Renal cortex interstitium (tissue), 15 donors: ENCODE measurements around the gene SLC39A10. TPM values are rescaled to one million over a fixed set of nuclear protein-coding genes. Genes with fewer than 3 reads are reported as not detected.

Source experiments
- DNase-seq, 11 donors: peaks; one replicate each; pipeline ENCODE4 v3.0.0-alpha.2; 2013; ENCODE audit warnings: low read depth in 9 of 11, low spot score in 4 of 11; ENCODE audit errors: extremely low read depth in 1 of 11
- long read RNA-seq, 16 experiments: transcript quantifications; one replicate each; lab custom pipeline, GENCODE V29; 2026
- polyA plus RNA-seq, 3 donors: library from polyadenylated mRNA; unstranded; fragments of 120-200 nt; gene quantifications; one replicate each; pipeline ENCODE4 v1.2.1, GENCODE V29; 2013; ENCODE audit not compliant: insufficient read length in 3 of 3

Gene SLC39A10
- 100 to 1,000 TPM in 1 of 3 donors, 10 to 100 TPM in 2; 68.1 to 104 (median 90.1) TPM for polyA plus RNA-seq
- long read RNA-seq, donor 1, full-length matches to known transcripts = 4 of 18 reads
- long read RNA-seq, donor 1, partial matches to known transcripts = 14 of 18 reads
- long read RNA-seq, donor 1, other reads (novel, unspliced or antisense) = 0 of 18 reads
- long read RNA-seq, donor 2, full-length matches to known transcripts = 1 of 17 reads
- long read RNA-seq, donor 2, partial matches to known transcripts = 16 of 17 reads
- long read RNA-seq, donor 2, other reads (novel, unspliced or antisense) = 0 of 17 reads
- long read RNA-seq, donor 3, full-length matches to known transcripts = 6 of 24 reads
- long read RNA-seq, donor 3, partial matches to known transcripts = 18 of 24 reads
- long read RNA-seq, donor 3, other reads (novel, unspliced or antisense) = 0 of 24 reads
- long read RNA-seq, donor 4, full-length matches to known transcripts = 3 of 9 reads
- long read RNA-seq, donor 4, partial matches to known transcripts = 6 of 9 reads
- long read RNA-seq, donor 4, other reads (novel, unspliced or antisense) = 0 of 9 reads
- long read RNA-seq, donor 5 = 0 reads
- long read RNA-seq, donor 6, full-length matches to known transcripts = 6 of 22 reads
- long read RNA-seq, donor 6, partial matches to known transcripts = 16 of 22 reads
- long read RNA-seq, donor 6, other reads (novel, unspliced or antisense) = 0 of 22 reads
- long read RNA-seq, donor 7, full-length matches to known transcripts = 3 of 25 reads
- long read RNA-seq, donor 7, partial matches to known transcripts = 22 of 25 reads
- long read RNA-seq, donor 7, other reads (novel, unspliced or antisense) = 0 of 25 reads
- long read RNA-seq, donor 8, full-length matches to known transcripts = 9 of 40 reads
- long read RNA-seq, donor 8, partial matches to known transcripts = 31 of 40 reads
- long read RNA-seq, donor 8, other reads (novel, unspliced or antisense) = 0 of 40 reads
- long read RNA-seq, donor 9, full-length matches to known transcripts = 4 of 4 reads
- long read RNA-seq, donor 9, partial matches to known transcripts = 0 of 4 reads
- long read RNA-seq, donor 9, other reads (novel, unspliced or antisense) = 0 of 4 reads
- long read RNA-seq, donor 10, full-length matches to known transcripts = 2 of 90 reads
- long read RNA-seq, donor 10, partial matches to known transcripts = 88 of 90 reads
- long read RNA-seq, donor 10, other reads (novel, unspliced or antisense) = 0 of 90 reads
- long read RNA-seq, donor 11, full-length matches to known transcripts = 4 of 78 reads
- long read RNA-seq, donor 11, partial matches to known transcripts = 74 of 78 reads
- long read RNA-seq, donor 11, other reads (novel, unspliced or antisense) = 0 of 78 reads
- long read RNA-seq, donor 12, full-length matches to known transcripts = 1 of 25 reads
- long read RNA-seq, donor 12, partial matches to known transcripts = 24 of 25 reads
- long read RNA-seq, donor 12, other reads (novel, unspliced or antisense) = 0 of 25 reads
- long read RNA-seq, donor 13, full-length matches to known transcripts = 6 of 52 reads
- long read RNA-seq, donor 13, partial matches to known transcripts = 46 of 52 reads
- long read RNA-seq, donor 13, other reads (novel, unspliced or antisense) = 0 of 52 reads
- long read RNA-seq, donor 14, full-length matches to known transcripts = 3 of 12 reads
- long read RNA-seq, donor 14, partial matches to known transcripts = 9 of 12 reads
- long read RNA-seq, donor 14, other reads (novel, unspliced or antisense) = 0 of 12 reads
- long read RNA-seq, donor 15, partial matches to known transcripts = 7 of 7 reads
- long read RNA-seq, donor 15, other reads (novel, unspliced or antisense) = 0 of 7 reads
- long read RNA-seq, donor 16, full-length matches to known transcripts = 8 of 231 reads
- long read RNA-seq, donor 16, partial matches to known transcripts = 223 of 231 reads
- long read RNA-seq, donor 16, other reads (novel, unspliced or antisense) = 0 of 231 reads

GRCh38 chr2:195656859-195657633 lies at the start of gene SLC39A10:
Gene SLC39A10, plus strand, starts transcription at chr2:195657226. Its CDS starts 22,817 bp downstream, at chr2:195680043.
- DNase-seq = peak; percentile 98 to 100 (median 99)

- no peak for DNase-seq
Observed at GRCh38 chr2:195608768-195609454, 48.1 kb upstream of the SLC39A10 start.

GRCh38 chr2:195610717-195611116 lies 46.3 kb upstream of the SLC39A10 start:
- DNase-seq = no peak

- peak; percentile 34 to 81 (median 58) for DNase-seq
Observed at GRCh38 chr2:195612611-195613495, 44.2 kb upstream of the SLC39A10 start.

GRCh38 chr2:195613922-195614321 lies 43.1 kb upstream of the SLC39A10 start:
- no peak for DNase-seq

- no peak for DNase-seq
Observed at GRCh38 chr2:195619590-195619989, 37.4 kb upstream of the SLC39A10 start.

- no peak for DNase-seq
Observed at GRCh38 chr2:195620501-195620900, 36.5 kb upstream of the SLC39A10 start.

GRCh38 chr2:195622966-195623365 lies 34.1 kb upstream of the SLC39A10 start:
- DNase-seq = no peak

- no peak for DNase-seq
Observed at GRCh38 chr2:195626507-195626906, 30.5 kb upstream of the SLC39A10 start.

- no peak for DNase-seq
Observed at GRCh38 chr2:195628666-195629065, 28.4 kb upstream of the SLC39A10 start.

- DNase-seq = no peak
Observed at GRCh38 chr2:195632856-195633572, 24.0 kb upstream of the SLC39A10 start.

- no peak for DNase-seq
Observed at GRCh38 chr2:195633573-195633870, 23.5 kb upstream of the SLC39A10 start.

- no peak for DNase-seq
Observed at GRCh38 chr2:195633974-195634373, 23.1 kb upstream of the SLC39A10 start.

- DNase-seq = no peak
Observed at GRCh38 chr2:195636890-195637289, 20.1 kb upstream of the SLC39A10 start.

GRCh38 chr2:195638750-195639149 lies 18.3 kb upstream of the SLC39A10 start:
- DNase-seq = no peak
